Activated naive CD4-positive, alpha-beta T cell (primary cell): ENCODE results near the gene SNAPC4.
"Not testable (repeated sequence)": the region's sequence is repeated elsewhere in the genome, so short reads cannot be mapped to it uniquely, and the experiment has no call there.

ENCODE experiments used
- DNase-seq, 4 experiments: peaks; one replicate each; lab custom pipeline; 2025; lab: John Stamatoyannopoulos, UW

The SNAPC4 gene

GRCh38 chr9:136353757-136354488 lies 46.0 kb downstream of the SNAPC4 start:
- DNase-seq = no peak

DNA sequence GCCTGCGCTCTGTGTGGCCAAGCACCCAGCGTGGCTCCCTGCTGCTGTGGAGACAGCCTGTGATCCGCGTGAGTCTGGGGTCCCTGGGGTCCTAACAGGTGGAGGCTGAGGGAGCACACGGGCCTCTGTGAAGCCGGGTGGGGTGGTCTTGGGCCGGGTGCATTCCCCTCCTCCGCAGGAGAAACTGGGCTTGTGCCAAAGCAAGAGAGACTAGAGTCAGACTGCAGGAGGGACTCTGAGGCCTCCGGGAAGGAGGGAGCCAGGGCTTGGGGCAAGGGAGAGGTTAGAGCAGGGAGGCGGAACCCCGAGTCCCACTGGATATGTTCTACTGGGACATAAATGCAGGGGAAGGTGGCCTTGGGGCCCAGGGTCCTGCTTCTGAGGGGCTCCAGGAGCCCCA lies 46.9 kb downstream of the SNAPC4 start:
- DNase-seq = no peak

GRCh38 chr9:136352682-136353081 lies 47.3 kb downstream of the SNAPC4 start:
- DNase-seq = no peak

- DNase-seq = not testable (repeated sequence)
Observed at GRCh38 chr9:136351868-136352267, 48.1 kb downstream of the SNAPC4 start.

- no peak for DNase-seq
Observed at GRCh38 chr9:136351252-136351800, 48.6 kb downstream of the SNAPC4 start.
